Activated CD8-positive, alpha-beta T cell treated with anti-CD3 and anti-CD28 coated beads, Interleukin-2, amount 10 ng/mL, durations not matched to agents 7 days and 5 days (primary cell): ENCODE results near the gene COL4A1. TPM values are rescaled to one million over a fixed set of nuclear protein-coding genes. Genes with fewer than 3 reads are reported as not detected.
A peak's percentile ranks its signal among the peaks of the same experiment; 100 is the strongest.
"Not testable (repeated sequence)": the region's sequence is repeated elsewhere in the genome, so short reads cannot be mapped to it uniquely, and the experiment has no call there.

ENCODE experiments used
- ATAC-seq: fragments of 150-1000 bp; cut with Tn5 transposase; one replicate; pipeline ENCODE4 v1.10.0; 2021; ENCODE audit warnings: moderate library complexity
- CTCF ChIA-PET: fragments of 350-600 bp; sonication (Branson Sonifier 250); formaldehyde crosslinking; loops from one replicate; lab custom pipeline; 2021; ENCODE audit warnings: antibody characterized with exemption; lab: Charles Lee
- POLR2A ChIA-PET: fragments of 350-600 bp; sonication (Branson Sonifier 250); formaldehyde crosslinking; loops from one replicate; lab custom pipeline; 2021; ENCODE audit warnings: antibody characterized with exemption; lab: Charles Lee
- DNase-seq: peaks from one replicate; pipeline ENCODE4 v3.0.0-alpha.2; 2020
- H3K27ac Mint-ChIP-seq: one replicate; pipeline ENCODE4 v1.8.0; 2021; ENCODE audit warnings: mild to moderate bottlenecking, mixed read lengths
- H3K27me3 Mint-ChIP-seq: one replicate; pipeline ENCODE4 v1.8.0; 2021; ENCODE audit warnings: low read depth, mixed read lengths
- H3K36me3 Mint-ChIP-seq: one replicate; pipeline ENCODE4 v1.8.0; 2021; ENCODE audit warnings: low read depth, mixed read lengths
- H3K4me1 Mint-ChIP-seq: one replicate; pipeline ENCODE4 v1.8.0; 2021; ENCODE audit warnings: low read depth, mixed read lengths
- H3K4me3 Mint-ChIP-seq: one replicate; pipeline ENCODE4 v1.8.0; 2021; ENCODE audit warnings: mild to moderate bottlenecking, mixed read lengths
- H3K9me3 Mint-ChIP-seq: one replicate; pipeline ENCODE4 v1.8.0; 2022; ENCODE audit warnings: mixed read lengths; ENCODE audit not compliant: insufficient read depth
- total RNA-seq, 2 experiments: library from RNA; stranded (reverse); gene quantifications; one replicate each; pipeline ENCODE4 v1.2.3, GENCODE V29; 2021

Gene COL4A1
- total RNA-seq, 2 experiments from 2014 or later = not detected

DNA sequence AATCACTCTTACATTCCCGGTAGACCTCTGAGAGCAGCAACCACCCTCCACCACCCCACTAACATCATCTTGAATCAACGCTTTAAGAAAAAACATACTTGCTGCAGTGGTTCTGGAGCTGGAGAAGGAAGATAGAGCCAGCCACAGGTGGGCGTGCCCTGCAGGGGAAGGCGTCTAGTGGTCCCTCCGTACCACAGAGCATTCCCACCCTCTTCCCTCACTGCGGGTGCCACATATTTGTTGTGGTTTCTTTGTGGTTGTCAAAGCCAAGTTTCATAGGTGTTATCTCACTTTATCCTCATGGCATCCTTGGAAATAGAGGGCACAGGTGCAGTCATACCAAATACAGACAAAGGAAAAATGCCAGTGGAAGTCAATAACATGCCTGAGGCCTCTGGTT, 22.3 kb upstream of the COL4A1 start:
- Mint-ChIP-seq H3K27me3 (peaks cover 12% of the 10 kb centered on the region), H3K4me1 (no peaks in the 10 kb centered on the region), H3K9me3 (no peaks in the 10 kb centered on the region), H3K27ac (no peak overlapping the region), H3K36me3 (no peaks in the 10 kb centered on the region), H3K4me3 (no peak overlapping the region)
- ATAC-seq = no peak
- ChIA-PET CTCF (no interaction called here), POLR2A (no interaction called here)
- DNase-seq = no peak

DNA sequence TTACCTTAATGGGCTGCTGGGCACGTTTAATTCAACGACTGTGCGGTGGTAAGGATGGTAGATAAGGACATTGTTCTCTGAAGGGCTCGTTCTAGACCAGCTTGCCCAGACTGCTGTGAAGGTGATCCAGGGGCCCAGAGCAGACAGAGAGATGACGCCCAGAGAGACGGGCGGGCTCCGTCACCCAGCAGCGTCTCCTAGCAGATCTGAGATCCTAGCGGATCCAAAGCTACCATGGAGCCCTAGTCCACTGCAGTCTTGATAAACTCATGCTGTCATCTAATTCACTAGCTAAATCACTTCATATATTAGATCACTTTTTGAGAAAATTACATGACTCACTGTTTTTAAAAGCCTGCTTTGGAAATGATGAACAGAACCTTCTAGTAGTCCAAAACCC, 21.6 kb upstream of the COL4A1 start:
- DNase-seq (no peak), ATAC-seq (no peak)
- CTCF ChIA-PET = no interaction called here
- Mint-ChIP-seq H3K27me3 (peaks cover 12% of the 10 kb centered on the region), H3K4me1 (no peaks in the 10 kb centered on the region), H3K4me3 (no peak overlapping the region), H3K9me3 (no peaks in the 10 kb centered on the region), H3K36me3 (no peaks in the 10 kb centered on the region), H3K27ac (no peak overlapping the region)
- POLR2A ChIA-PET = no interaction called here

GRCh38 chr13:110327051-110327721, 20.2 kb upstream of the COL4A1 start:
- no peak for ATAC-seq
- no peak for DNase-seq
- no peak overlapping the region for H3K27ac Mint-ChIP-seq

DNA sequence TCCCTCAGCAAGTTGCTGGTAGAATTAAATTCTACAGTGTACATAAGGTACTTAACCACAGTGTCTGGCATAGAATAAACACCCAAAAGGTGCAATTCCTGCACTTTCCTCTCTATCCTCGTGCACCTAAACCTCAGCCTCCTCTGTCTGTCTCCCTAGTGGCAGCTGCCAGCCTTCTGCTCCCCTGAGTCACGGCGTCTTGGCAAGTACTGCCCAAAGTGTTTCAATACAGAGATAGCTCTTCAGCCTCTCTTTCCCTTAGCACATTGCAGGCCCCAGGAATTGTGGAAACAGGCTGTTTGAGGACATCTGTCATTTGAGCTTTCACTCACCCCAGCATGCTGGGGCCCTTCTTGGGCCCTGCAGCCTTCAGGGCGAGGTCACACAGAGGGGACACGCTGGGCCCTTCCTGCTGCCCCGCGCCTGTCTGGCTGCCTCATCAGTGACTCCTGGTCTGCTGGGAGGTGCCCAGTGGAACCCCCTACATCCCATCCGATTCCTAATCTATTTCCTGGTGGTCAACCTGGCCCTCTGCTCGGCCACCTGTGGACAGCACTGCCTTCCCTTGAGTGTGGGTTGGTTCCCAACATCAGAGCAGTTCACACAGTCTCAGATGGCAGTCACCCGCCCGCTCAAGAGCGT, 19.4 kb upstream of the COL4A1 start:
- DNase-seq (no peak), ATAC-seq (no peak)
- Mint-ChIP-seq H3K36me3 (no peaks in the 10 kb centered on the region), H3K27ac (no peak overlapping the region), H3K27me3 (peaks cover 21% of the 10 kb centered on the region), H3K4me1 (no peaks in the 10 kb centered on the region), H3K9me3 (no peaks in the 10 kb centered on the region), H3K4me3 (no peak overlapping the region)
- CTCF ChIA-PET = no interaction called here
- POLR2A ChIA-PET = no interaction called here

More at GRCh38 chr13:110327051-110327721, 20.2 kb upstream of the COL4A1 start:
- Mint-ChIP-seq H3K4me3 (no peak overlapping the region), H3K9me3 (no peaks in the 10 kb centered on the region), H3K4me1 (no peaks in the 10 kb centered on the region), H3K36me3 (no peaks in the 10 kb centered on the region), H3K27me3 (peaks cover 15% of the 10 kb centered on the region)
- CTCF ChIA-PET = no interaction called here
- POLR2A ChIA-PET = no interaction called here

DNA sequence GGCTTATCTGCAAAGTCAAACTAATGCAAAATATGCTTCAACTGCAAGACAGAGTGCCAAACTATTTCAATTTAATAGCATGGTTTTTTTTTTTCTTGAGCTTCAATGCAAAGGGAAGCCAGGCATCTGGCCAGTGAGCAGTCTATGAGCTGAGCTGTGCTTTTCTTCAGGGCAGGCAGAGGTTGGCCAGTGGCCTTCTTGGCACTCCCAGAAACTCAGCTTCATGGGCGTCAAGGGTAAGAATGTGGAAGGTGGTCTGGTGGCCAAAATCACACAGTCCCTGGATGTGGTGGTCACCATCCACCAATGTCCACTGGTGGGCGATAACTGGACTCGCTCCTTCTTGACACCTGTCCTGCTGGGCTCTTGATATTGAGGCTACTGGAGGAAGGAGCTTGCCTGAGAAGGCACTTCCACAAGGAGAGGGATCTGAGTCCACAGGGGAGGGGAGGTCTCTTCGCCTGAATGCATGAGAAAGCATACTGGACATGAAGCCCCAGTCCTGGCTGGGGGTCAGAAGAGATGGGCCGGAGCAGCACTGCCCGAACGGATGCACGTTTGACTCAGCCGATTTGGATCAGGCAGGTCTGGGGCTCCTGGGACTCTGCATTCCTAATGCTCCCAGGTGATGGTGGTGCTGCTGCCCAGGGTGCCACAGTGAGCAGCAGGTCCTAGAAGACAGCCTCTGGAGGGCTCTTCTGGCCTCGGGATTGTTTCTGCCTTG, 17.2 kb upstream of the COL4A1 start:
- H3K4me1 Mint-ChIP-seq = peaks cover 6% of the 10 kb centered on the region
- ChIA-PET CTCF (no interaction called here), POLR2A (no interaction called here)
- no peaks in the 10 kb centered on the region for H3K36me3 Mint-ChIP-seq
- peaks cover 27% of the 10 kb centered on the region for H3K27me3 Mint-ChIP-seq
- H3K9me3 Mint-ChIP-seq = no peaks in the 10 kb centered on the region
- no peak for ATAC-seq
- no peak overlapping the region for H3K27ac Mint-ChIP-seq
- no peak for DNase-seq
- no peak overlapping the region for H3K4me3 Mint-ChIP-seq

DNA sequence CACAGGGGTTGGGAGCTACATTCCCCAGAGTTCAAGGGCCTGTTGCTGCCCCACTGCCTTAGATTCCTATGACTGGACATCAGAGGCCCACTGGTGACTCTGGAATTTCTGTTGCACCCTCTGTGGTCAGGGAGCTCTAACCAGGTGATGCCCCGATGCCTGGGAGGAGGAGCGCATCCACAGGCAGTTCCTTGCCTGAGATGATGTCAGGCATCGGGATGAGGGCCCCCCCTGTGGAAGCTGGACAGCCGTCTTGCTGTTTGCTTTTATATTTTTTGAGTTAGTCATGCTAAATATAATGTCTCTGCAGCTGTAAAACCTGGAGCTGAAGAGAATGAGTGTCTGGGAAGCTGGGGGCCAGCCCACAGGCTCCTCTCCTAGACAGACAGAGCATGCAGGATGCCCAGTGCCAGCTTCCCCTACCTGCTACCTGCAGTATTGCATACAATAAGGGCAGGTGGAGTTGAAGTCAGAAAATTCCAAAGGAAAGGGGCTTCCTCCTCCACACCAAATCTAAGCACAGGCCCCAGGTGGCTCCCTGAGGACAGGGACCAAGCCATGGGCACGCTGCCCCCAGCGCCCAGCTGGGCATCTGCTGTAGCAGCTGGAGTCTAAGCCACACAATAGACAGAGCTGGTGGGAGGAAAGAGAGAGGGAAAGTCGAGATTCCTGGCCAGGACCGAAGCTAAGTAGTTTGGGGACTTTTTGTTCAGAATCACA, 16.4 kb upstream of the COL4A1 start:
- H3K36me3 Mint-ChIP-seq = no peaks in the 10 kb centered on the region
- H3K4me1 Mint-ChIP-seq = peaks cover 6% of the 10 kb centered on the region
- DNase-seq (no peak), ATAC-seq (no peak)
- POLR2A ChIA-PET = no interaction called here
- H3K9me3 Mint-ChIP-seq = no peaks in the 10 kb centered on the region
- H3K27ac Mint-ChIP-seq = no peak overlapping the region
- no peak overlapping the region for H3K4me3 Mint-ChIP-seq
- CTCF ChIA-PET = no interaction called here
- H3K27me3 Mint-ChIP-seq = peaks cover 27% of the 10 kb centered on the region

GRCh38 chr13:110322828-110323171, 15.8 kb upstream of the COL4A1 start:
- ATAC-seq (no peak), DNase-seq (no peak)
- Mint-ChIP-seq H3K4me3 (no peak overlapping the region), H3K27me3 (peaks cover 27% of the 10 kb centered on the region), H3K36me3 (no peaks in the 10 kb centered on the region), H3K4me1 (peaks cover 6% of the 10 kb centered on the region), H3K27ac (no peak overlapping the region), H3K9me3 (no peaks in the 10 kb centered on the region)
- ChIA-PET POLR2A (no interaction called here), CTCF (no interaction called here)

- Mint-ChIP-seq H3K27ac (no peak overlapping the region), H3K4me3 (no peak overlapping the region), H3K9me3 (no peaks in the 10 kb centered on the region), H3K27me3 (peaks cover 23% of the 10 kb centered on the region), H3K36me3 (no peaks in the 10 kb centered on the region), H3K4me1 (peaks cover 6% of the 10 kb centered on the region)
- no peak for ATAC-seq
- ChIA-PET CTCF (no interaction called here), POLR2A (no interaction called here)
- no peak for DNase-seq
Measured at GRCh38 chr13:110322126-110322827, 15.3 kb upstream of the COL4A1 start.

DNA sequence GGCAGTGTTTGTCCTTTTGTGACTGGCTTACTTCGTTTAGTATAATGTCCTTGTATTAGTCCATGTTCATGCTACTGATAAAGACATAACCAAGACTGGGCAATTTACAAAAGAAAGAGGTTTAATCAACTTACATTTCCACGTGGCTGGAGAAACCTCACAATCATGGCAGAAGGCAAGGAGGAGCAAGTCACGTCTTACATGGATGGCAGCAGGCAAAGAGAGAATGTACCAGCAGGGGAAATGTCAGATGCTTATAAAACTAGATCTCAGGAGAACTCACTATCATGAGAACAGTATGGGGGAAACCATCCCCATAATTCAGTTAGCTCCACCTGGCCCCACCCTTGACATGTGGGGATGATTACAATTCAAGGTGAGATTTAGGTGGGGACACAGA, 14.6 kb upstream of the COL4A1 start:
- POLR2A ChIA-PET, H3K4me3 Mint-ChIP-seq, DNase-seq, H3K27ac Mint-ChIP-seq, H3K9me3 Mint-ChIP-seq, H3K36me3 Mint-ChIP-seq, CTCF ChIA-PET, H3K4me1 Mint-ChIP-seq, ATAC-seq: not testable (repeated sequence)
- peaks cover 21% of the 10 kb centered on the region for H3K27me3 Mint-ChIP-seq

DNA sequence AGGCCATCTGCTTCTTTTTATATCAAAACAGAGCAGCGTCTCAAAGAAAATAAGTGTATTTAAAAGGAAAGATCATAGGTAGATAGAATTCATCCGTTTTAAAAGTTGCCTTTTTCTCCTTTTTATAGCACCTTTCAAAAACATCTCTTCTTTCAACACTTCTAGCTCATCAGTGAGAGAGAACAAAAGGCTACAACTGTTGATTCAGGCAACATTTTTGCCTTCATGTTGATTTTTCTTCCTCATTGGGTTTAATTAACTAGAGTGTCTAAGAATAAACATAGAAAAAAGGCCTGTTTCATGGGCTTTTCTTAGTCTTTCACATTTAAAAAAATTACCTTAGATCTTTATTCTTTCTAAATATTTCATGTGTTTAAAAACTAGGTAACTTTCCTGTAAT, 13.7 kb upstream of the COL4A1 start:
- peaks cover 6% of the 10 kb centered on the region for H3K4me1 Mint-ChIP-seq
- CTCF ChIA-PET = no interaction called here
- peaks cover 20% of the 10 kb centered on the region for H3K27me3 Mint-ChIP-seq
- DNase-seq (no peak), ATAC-seq (no peak)
- no peak overlapping the region for H3K27ac Mint-ChIP-seq
- no peaks in the 10 kb centered on the region for H3K9me3 Mint-ChIP-seq
- no peak overlapping the region for H3K4me3 Mint-ChIP-seq
- H3K36me3 Mint-ChIP-seq = no peaks in the 10 kb centered on the region
- POLR2A ChIA-PET = no interaction called here

GRCh38 chr13:110319774-110320509, 13.0 kb upstream of the COL4A1 start:
- peak; percentile 28 for DNase-seq
- Mint-ChIP-seq H3K9me3 (no peaks in the 10 kb centered on the region), H3K36me3 (no peaks in the 10 kb centered on the region), H3K4me1 (peaks cover 6% of the 10 kb centered on the region), H3K27me3 (peaks cover 21% of the 10 kb centered on the region), H3K4me3 (no peak overlapping the region), H3K27ac (peak overlapping the region; percentile 5)
- no peak for ATAC-seq
- CTCF ChIA-PET = no interaction called here
- POLR2A ChIA-PET = no interaction called here
